HL-60 (cell line): Measurements from ENCODE around the gene FCHO2.

Experiments
- DNase-seq, 2 experiments: peaks; one replicate each; pipeline ENCODE4 v3.0.0-alpha.2; 2010 to 2020; ENCODE audit warnings: low read depth in 1 of 2, low spot score in 1 of 2
- H3K27ac ChIP-seq: fragments of 250-450 bp; sonication (Bioruptor Pico); replicated peaks from 2 replicates; pipeline ENCODE4 v1.5.1; 2020; ENCODE audit warnings: mild to moderate bottlenecking, moderate library complexity
- H3K27me3 ChIP-seq: fragments of 250-450 bp; sonication (Bioruptor Pico); 2 replicates; pipeline ENCODE4 v1.5.1; 2021; ENCODE audit warnings: mild to moderate bottlenecking, moderate library complexity; ENCODE audit not compliant: insufficient read depth, poor library complexity, severe bottlenecking
- H3K4me3 ChIP-seq: replicated peaks from 2 replicates; pipeline ENCODE4 v1.5.1; 2011; ENCODE audit warnings: mild to moderate bottlenecking, control low read depth, low read length; ENCODE audit not compliant: insufficient read depth
- GABPA ChIP-seq: IDR thresholded peaks from 2 replicates; pipeline ENCODE4 v1.6.1; 2012; ENCODE audit warnings: low read depth
- POLR2AphosphoS5 ChIP-seq: IDR thresholded peaks from 2 replicates; pipeline ENCODE4 v1.6.1; 2012; ENCODE audit warnings: low read depth
- SPI1 ChIP-seq: IDR thresholded peaks from 2 replicates; pipeline ENCODE4 v1.6.1; 2012; ENCODE audit warnings: low read depth, mild to moderate bottlenecking, borderline replicate concordance
- TF ChIP-seq, protein P1 (sequence below): IDR thresholded peaks from one replicate; pipeline ENCODE4 v1.5.1; 2011; ENCODE audit warnings: low read length, control low read depth, inconsistent platforms; ENCODE audit not compliant: insufficient read depth
- TF ChIP-seq, protein P2 (sequence below): IDR thresholded peaks from 2 replicates; pipeline ENCODE4 v1.6.1; 2012; ENCODE audit warnings: low read depth; ENCODE audit not compliant: insufficient replicate concordance

The FCHO2 gene

DNA sequence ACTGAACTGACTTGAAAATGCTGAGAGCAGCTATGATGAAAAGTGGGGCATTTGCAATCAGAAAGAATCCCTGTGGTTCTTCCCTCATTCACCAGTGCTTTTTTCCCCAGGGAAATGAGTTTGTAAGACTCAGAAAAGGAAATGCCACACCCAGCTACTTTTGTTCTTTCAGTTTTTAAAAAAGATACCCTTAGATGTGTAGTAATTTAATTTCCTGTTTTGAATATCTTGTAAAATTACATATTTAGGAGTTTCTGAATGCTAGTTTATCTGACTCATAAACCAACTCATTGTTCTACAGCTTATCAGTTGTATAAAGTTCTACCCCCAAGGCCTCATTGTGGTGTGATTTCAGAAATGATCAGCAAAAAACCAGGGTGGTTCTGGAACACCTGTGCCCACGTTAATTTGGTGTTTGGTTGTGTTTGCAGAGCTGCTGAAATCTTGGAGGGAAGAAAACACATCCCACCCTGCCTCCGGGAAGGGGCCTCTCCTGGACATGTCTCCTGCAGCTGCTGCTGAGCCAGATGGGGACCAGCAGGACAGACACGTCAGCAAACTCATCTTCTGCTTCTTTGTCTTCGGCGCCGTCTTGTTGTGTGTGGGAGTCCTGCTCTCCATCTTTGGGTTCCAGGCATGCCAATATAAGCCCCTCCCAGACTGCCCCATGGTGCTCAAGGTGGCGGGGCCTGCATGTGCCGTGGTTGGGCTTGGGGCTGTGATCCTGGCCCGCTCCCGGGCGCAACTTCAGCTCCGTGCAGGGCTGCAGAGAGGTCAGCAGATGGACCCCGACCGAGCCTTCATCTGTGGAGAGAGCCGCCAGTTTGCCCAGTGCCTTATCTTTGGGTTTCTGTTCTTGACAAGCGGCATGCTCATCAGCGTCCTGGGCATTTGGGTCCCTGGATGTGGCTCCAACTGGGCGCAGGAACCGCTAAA is 167.3 kb downstream of the FCHO2 start:
- DNase-seq: no peak
- Histone ChIP-seq H3K27me3 (peaks cover 2% of the 10 kb centered on the region), H3K4me3 (no peak overlapping the region), H3K27ac (no peak overlapping the region)
- TF ChIP-seq, protein P1, sequence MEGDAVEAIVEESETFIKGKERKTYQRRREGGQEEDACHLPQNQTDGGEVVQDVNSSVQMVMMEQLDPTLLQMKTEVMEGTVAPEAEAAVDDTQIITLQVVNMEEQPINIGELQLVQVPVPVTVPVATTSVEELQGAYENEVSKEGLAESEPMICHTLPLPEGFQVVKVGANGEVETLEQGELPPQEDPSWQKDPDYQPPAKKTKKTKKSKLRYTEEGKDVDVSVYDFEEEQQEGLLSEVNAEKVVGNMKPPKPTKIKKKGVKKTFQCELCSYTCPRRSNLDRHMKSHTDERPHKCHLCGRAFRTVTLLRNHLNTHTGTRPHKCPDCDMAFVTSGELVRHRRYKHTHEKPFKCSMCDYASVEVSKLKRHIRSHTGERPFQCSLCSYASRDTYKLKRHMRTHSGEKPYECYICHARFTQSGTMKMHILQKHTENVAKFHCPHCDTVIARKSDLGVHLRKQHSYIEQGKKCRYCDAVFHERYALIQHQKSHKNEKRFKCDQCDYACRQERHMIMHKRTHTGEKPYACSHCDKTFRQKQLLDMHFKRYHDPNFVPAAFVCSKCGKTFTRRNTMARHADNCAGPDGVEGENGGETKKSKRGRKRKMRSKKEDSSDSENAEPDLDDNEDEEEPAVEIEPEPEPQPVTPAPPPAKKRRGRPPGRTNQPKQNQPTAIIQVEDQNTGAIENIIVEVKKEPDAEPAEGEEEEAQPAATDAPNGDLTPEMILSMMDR: no peak
- no peak for TF ChIP-seq POLR2AphosphoS5
- no peak for TF ChIP-seq SPI1
- no peak for TF ChIP-seq GABPA

DNA sequence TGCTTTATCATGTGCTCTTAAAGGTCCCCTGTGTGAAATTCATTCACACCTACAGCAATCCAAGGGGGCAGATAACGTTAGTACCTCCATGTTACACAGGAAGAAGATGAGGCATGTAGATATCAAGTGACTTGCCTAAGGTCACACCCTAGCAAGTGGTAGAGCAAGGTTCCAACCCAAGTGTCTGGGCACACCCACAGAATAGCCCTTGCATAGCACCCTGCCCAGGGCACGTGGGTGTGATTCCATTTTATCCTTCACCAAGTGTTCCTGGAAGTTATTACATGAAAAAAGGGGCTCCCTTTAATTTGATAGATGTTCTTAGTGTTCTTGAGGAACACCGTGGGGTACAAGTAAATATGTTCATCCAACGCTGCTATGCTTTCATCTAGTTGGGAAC is 169.4 kb downstream of the FCHO2 start:
- no peak for TF ChIP-seq GABPA
- TF ChIP-seq POLR2AphosphoS5: no peak
- TF ChIP-seq, protein P2, sequence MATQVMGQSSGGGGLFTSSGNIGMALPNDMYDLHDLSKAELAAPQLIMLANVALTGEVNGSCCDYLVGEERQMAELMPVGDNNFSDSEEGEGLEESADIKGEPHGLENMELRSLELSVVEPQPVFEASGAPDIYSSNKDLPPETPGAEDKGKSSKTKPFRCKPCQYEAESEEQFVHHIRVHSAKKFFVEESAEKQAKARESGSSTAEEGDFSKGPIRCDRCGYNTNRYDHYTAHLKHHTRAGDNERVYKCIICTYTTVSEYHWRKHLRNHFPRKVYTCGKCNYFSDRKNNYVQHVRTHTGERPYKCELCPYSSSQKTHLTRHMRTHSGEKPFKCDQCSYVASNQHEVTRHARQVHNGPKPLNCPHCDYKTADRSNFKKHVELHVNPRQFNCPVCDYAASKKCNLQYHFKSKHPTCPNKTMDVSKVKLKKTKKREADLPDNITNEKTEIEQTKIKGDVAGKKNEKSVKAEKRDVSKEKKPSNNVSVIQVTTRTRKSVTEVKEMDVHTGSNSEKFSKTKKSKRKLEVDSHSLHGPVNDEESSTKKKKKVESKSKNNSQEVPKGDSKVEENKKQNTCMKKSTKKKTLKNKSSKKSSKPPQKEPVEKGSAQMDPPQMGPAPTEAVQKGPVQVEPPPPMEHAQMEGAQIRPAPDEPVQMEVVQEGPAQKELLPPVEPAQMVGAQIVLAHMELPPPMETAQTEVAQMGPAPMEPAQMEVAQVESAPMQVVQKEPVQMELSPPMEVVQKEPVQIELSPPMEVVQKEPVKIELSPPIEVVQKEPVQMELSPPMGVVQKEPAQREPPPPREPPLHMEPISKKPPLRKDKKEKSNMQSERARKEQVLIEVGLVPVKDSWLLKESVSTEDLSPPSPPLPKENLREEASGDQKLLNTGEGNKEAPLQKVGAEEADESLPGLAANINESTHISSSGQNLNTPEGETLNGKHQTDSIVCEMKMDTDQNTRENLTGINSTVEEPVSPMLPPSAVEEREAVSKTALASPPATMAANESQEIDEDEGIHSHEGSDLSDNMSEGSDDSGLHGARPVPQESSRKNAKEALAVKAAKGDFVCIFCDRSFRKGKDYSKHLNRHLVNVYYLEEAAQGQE: no peak
- no peak for TF ChIP-seq SPI1
- TF ChIP-seq, protein P1: no peak
- no peak overlapping the region for H3K4me3 ChIP-seq
- H3K27me3 ChIP-seq: peaks cover 2% of the 10 kb centered on the region
- no peak for DNase-seq
- no peak overlapping the region for H3K27ac ChIP-seq

DNA sequence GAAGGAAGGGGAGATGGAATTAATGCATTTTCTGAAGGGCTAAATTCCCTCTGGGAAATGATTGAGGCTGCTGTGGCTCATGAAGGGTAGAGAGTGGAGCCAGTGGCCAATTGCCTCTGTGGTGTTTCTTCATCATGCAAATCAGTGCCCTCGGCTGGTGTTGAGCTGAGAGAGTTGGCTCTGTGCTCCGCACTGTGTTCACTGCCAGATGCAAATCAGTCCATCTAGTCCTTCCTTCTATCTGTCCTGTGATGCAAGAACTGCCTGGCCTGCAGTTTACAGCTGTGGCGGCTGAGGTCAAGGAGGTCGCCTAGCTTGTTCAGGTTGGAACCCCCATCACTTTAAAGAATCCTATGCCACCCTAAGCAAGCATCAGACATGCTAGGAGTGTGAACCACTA is 170.5 kb downstream of the FCHO2 start:
- TF ChIP-seq GABPA (no peak), POLR2AphosphoS5 (no peak), SPI1 (no peak)
- TF ChIP-seq, protein P2: no peak
- TF ChIP-seq, protein P1: no peak
- H3K27ac ChIP-seq: no peak overlapping the region
- no peak overlapping the region for H3K4me3 ChIP-seq
- no peaks in the 10 kb centered on the region for H3K27me3 ChIP-seq
- DNase-seq: no peak
